ENCODE results near the gene ALOX15B.

The ALOX15B gene

DNA sequence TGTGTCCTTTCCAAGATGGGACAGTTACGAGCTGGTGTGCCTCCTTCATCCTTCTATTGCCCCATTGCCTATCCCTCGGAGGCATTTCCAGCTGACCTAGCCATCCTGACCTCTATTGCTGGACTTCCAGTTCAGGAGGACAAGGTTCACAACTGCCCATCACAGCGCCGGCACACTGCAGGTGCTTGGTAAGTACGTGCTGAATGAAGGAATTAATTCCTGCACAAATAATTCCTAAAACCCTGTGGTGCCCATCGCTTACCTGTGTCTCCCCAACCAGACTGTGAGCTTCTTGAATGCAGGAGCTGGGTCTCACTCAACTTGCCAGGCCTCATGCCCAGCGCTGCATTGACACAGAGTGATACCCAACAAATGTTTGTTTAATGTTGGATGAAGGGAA, 13.0 kb downstream of the ALOX15B start:
- H3K4me3 ChIP-seq (ENCODE audit: severe bottlenecking): no peak overlapping the region
- H3K27ac ChIP-seq (ENCODE audit: poor library complexity, severe bottlenecking): no peak overlapping the region
- TF ChIP-seq, protein P1, sequence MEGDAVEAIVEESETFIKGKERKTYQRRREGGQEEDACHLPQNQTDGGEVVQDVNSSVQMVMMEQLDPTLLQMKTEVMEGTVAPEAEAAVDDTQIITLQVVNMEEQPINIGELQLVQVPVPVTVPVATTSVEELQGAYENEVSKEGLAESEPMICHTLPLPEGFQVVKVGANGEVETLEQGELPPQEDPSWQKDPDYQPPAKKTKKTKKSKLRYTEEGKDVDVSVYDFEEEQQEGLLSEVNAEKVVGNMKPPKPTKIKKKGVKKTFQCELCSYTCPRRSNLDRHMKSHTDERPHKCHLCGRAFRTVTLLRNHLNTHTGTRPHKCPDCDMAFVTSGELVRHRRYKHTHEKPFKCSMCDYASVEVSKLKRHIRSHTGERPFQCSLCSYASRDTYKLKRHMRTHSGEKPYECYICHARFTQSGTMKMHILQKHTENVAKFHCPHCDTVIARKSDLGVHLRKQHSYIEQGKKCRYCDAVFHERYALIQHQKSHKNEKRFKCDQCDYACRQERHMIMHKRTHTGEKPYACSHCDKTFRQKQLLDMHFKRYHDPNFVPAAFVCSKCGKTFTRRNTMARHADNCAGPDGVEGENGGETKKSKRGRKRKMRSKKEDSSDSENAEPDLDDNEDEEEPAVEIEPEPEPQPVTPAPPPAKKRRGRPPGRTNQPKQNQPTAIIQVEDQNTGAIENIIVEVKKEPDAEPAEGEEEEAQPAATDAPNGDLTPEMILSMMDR (IDR thresholded peaks at IDR 0.05; ENCODE audit: poor library complexity, severe bottlenecking): no peak
- no peaks in the 10 kb centered on the region for H3K27me3 ChIP-seq (ENCODE audit: insufficient read depth, poor library complexity, severe bottlenecking)
- H3K36me3 ChIP-seq (ENCODE audit: low read depth): no peaks in the 10 kb centered on the region
- no peak for ATAC-seq (ENCODE audit: low read depth)
- peaks cover 7% of the 10 kb centered on the region for H3K4me1 ChIP-seq (ENCODE audit: insufficient read depth, poor library complexity, severe bottlenecking)
- H3K9me3 ChIP-seq (ENCODE audit: severe bottlenecking): no peaks in the 10 kb centered on the region
- DNase-seq (ENCODE audit: low spot score): no peak

DNA sequence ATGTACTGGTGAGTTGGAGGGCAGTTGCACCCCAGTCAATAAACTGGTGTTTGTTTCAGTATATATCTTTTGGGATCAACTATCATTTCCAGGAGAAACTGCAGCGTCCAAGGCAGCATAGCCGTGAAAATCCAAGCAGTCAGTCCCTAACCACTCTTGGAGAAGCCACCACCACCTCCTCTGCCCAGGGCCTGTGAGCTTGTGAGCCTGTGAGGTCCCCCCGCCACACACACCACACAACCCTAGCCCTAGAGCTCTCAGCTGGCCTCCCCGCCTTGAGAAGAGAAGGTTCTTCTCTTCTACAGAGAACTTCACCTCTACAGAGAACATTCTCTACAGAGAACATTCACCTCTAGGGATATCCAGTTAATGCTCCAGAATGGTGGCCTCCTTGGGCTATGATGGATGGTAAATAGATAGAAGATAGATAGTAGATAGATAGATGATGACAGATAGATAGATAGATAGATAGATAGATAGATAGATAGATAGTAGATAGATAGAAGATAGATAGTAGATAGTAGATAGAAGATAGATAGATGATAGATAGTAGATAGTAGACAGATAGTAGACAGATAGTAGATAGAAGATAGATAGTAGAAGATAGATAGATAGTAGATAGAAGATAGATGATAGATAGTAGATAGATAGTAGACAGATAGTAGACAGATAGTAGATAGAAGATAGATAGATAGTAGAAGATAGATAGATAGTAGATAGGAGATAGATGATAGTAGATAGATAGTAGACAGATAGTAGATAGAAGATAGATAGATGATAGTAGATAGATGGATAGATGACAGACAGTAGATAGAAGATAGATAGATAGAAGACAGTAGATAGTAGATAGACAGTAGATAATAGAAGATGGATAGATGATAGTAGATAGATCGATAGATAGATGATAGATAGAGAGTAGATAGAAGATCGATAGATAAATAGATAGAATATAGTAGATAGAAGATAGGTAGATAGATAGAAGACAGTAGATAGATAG, 13.7 kb downstream of the ALOX15B start:
- no peak for ATAC-seq (ENCODE audit: low read depth)
- no peak overlapping the region for H3K27ac ChIP-seq (ENCODE audit: poor library complexity, severe bottlenecking)
- no peaks in the 10 kb centered on the region for H3K9me3 ChIP-seq (ENCODE audit: severe bottlenecking)
- no peak overlapping the region for H3K4me3 ChIP-seq (ENCODE audit: severe bottlenecking)
- H3K27me3 ChIP-seq (ENCODE audit: insufficient read depth, poor library complexity, severe bottlenecking): no peaks in the 10 kb centered on the region
- TF ChIP-seq, protein P1 (IDR thresholded peaks at IDR 0.05; ENCODE audit: poor library complexity, severe bottlenecking): no peak
- DNase-seq (ENCODE audit: low spot score): no peak
- H3K4me1 ChIP-seq (ENCODE audit: insufficient read depth, poor library complexity, severe bottlenecking): peaks cover 7% of the 10 kb centered on the region
- H3K36me3 ChIP-seq (ENCODE audit: low read depth): no peaks in the 10 kb centered on the region

GRCh38 chr17:8053600-8053999, 14.7 kb downstream of the ALOX15B start:
- Histone ChIP-seq H3K4me3 (ENCODE audit: severe bottlenecking) (no peak overlapping the region), H3K27ac (ENCODE audit: poor library complexity, severe bottlenecking) (no peak overlapping the region), H3K27me3 (ENCODE audit: insufficient read depth, poor library complexity, severe bottlenecking) (no peaks in the 10 kb centered on the region), H3K9me3 (ENCODE audit: severe bottlenecking) (no peaks in the 10 kb centered on the region), H3K4me1 (ENCODE audit: insufficient read depth, poor library complexity, severe bottlenecking) (peaks cover 7% of the 10 kb centered on the region), H3K36me3 (ENCODE audit: low read depth) (no peaks in the 10 kb centered on the region)
- TF ChIP-seq, protein P1 (IDR thresholded peaks at IDR 0.05; ENCODE audit: poor library complexity, severe bottlenecking): no peak
- ATAC-seq (ENCODE audit: low read depth) (no peak), DNase-seq (ENCODE audit: low spot score) (no peak)

GRCh38 chr17:8055851-8056231, 17.0 kb downstream of the ALOX15B start:
- no peak for DNase-seq (ENCODE audit: low spot score)
- ATAC-seq (ENCODE audit: low read depth): no peak
- H3K27me3 ChIP-seq (ENCODE audit: insufficient read depth, poor library complexity, severe bottlenecking): no peaks in the 10 kb centered on the region
- H3K4me1 ChIP-seq (ENCODE audit: insufficient read depth, poor library complexity, severe bottlenecking): peaks cover 7% of the 10 kb centered on the region
- no peak overlapping the region for H3K4me3 ChIP-seq (ENCODE audit: severe bottlenecking)
- no peaks in the 10 kb centered on the region for H3K9me3 ChIP-seq (ENCODE audit: severe bottlenecking)
- no peaks in the 10 kb centered on the region for H3K36me3 ChIP-seq (ENCODE audit: low read depth)
- TF ChIP-seq, protein P1 (IDR thresholded peaks at IDR 0.05; ENCODE audit: poor library complexity, severe bottlenecking): no peak
- no peak overlapping the region for H3K27ac ChIP-seq (ENCODE audit: poor library complexity, severe bottlenecking)

Data from RWPE2 (cell line).